Measurements from ENCODE around the gene LPP. TPM values are rescaled to one million over a fixed set of nuclear protein-coding genes. Genes with fewer than 3 reads are reported as not detected.

LPP gene
- polyA plus RNA-seq, 1 experiment: 60.0 TPM

DNA sequence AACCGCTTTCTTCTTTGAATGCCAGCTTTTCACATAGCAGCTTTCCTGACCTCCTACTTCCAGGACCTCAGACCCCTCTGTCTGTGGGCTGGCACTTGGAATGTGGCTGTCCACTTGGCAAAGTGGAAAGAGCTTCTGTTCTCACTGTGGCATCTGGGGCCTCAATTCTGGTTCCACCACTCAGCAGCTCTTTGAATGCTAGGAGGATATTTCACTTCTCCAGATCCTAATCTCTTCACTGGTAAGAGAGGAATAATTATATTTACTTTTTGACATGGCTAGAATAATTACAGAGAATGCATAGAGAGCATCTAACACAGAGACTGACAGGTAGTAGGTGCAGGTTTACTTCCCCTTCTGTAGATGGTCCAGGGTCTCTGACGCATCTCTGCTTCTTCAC, 405.9 kb downstream of the LPP start:
- ChIA-PET CTCF (interaction anchor here (1.4 kb wide), 1 partner anchor 821 kb away, joined by 4 read pairs; no protein-coding TSS in a partner anchor), POLR2A (no interaction called here)
- no peak for DNase-seq (ENCODE audit: low read depth)
- TF ChIP-seq CTCF (IDR thresholded peaks at IDR 0.05; ENCODE audit: insufficient read depth, low read depth, low read length): no peak
- H3K27me3 ChIP-seq (ENCODE audit: control insufficient read depth, insufficient read depth, low read length): no peaks in the 10 kb centered on the region
- H3K4me3 ChIP-seq (ENCODE audit: low read depth, low read length): no peak overlapping the region
- no peaks in the 10 kb centered on the region; the same call in 1 of the 2 replicates for H3K36me3 ChIP-seq (ENCODE audit: control insufficient read depth, insufficient read depth, low read length)

- no peaks in the 10 kb centered on the region for H3K27me3 ChIP-seq (ENCODE audit: control insufficient read depth, insufficient read depth, low read length)
- H3K4me3 ChIP-seq (ENCODE audit: low read depth, low read length): no peak overlapping the region
- no peak for DNase-seq (ENCODE audit: low read depth)
- POLR2A ChIA-PET: interaction anchor here (0.8 kb wide), 1 partner anchor 26 kb away, joined by 11 read pairs; no protein-coding TSS in a partner anchor
- no peak for TF ChIP-seq CTCF (IDR thresholded peaks at IDR 0.05; ENCODE audit: insufficient read depth, low read depth, low read length)
- H3K36me3 ChIP-seq (ENCODE audit: control insufficient read depth, insufficient read depth, low read length): no peaks in the 10 kb centered on the region; the same call in 1 of the 2 replicates
- CTCF ChIA-PET: no interaction called here
Observed at GRCh38 chr3:188562144-188562543, 408.2 kb downstream of the LPP start.

DNA sequence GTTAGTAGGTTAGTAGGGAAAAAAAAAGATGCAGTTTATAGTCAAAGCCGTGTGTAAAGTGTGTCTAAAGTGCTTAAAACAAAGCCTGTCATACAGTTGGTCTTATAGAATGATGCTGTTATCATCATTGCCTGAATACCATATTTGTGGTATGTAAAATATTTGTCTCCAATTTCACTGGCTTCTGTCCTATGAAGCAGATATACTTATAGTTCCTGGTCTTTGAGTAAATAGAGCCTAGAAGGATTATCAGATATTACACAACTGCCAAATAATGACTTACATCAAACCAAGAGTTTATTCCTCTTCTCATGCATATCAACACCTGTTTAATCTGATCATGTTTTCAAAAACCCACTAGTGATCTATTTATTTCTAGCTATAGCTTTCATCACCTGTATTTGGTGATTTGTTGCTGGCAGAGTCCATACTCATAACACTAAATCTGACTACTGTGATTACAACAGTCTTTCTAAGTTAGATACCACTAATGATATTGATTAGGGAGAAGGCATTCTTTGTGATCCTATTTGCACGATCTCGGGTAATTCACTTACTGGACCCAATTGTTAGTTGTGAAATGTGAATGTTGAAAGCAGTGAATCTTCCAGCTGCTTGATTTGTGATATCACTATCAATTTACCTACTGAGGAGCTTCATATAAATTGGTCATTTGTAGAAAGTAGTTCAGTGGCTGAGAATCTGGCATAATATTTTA, 413.7 kb downstream of the LPP start:
- Histone ChIP-seq H3K4me3 (ENCODE audit: low read depth, low read length) (no peak overlapping the region), H3K27me3 (ENCODE audit: control insufficient read depth, insufficient read depth, low read length) (no peaks in the 10 kb centered on the region), H3K36me3 (ENCODE audit: control insufficient read depth, insufficient read depth, low read length) (no peaks in the 10 kb centered on the region; the same call in 1 of the 2 replicates)
- TF ChIP-seq CTCF (IDR thresholded peaks at IDR 0.05; ENCODE audit: insufficient read depth, low read depth, low read length): no peak
- DNase-seq (ENCODE audit: low read depth): no peak
- ChIA-PET POLR2A (no interaction called here), CTCF (no interaction called here)

DNA sequence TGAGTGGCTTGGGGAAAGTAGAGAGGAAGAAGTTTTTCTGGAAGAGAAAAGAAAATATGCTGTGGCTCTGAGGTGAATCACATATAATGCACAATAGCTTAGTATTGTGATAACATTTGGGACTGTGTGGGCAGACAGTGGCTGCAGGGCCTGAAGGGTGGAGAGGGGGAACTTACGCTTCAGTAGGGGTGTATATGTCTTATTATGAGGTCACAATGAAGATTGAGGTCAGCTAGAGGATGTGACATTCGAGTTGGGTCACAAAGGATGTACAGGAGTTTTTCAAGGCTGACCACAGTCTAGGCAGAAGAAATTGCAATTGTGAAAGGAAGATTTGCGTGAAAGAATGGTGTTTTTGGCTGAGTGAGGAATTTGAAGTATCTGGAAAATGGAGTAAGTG, 414.8 kb downstream of the LPP start:
- CTCF ChIA-PET: no interaction called here
- DNase-seq (ENCODE audit: low read depth): no peak

More for the DNA sequence above, 414.8 kb downstream of the LPP start:
- Histone ChIP-seq H3K27me3 (ENCODE audit: control insufficient read depth, insufficient read depth, low read length) (no peaks in the 10 kb centered on the region), H3K4me3 (ENCODE audit: low read depth, low read length) (no peak overlapping the region), H3K36me3 (ENCODE audit: control insufficient read depth, insufficient read depth, low read length) (no peaks in the 10 kb centered on the region)
- no peak for TF ChIP-seq CTCF (IDR thresholded peaks at IDR 0.05; ENCODE audit: insufficient read depth, low read depth, low read length)
- POLR2A ChIA-PET: no interaction called here
